ENCODE data around the gene CASK.

Gene CASK

GRCh38 chrX:41890026-41890423 is 33.3 kb downstream of the CASK start:
- TF ChIP-seq CTCF (IDR thresholded peaks at IDR 0.05; ENCODE audit: low read length) = no peak
- Histone ChIP-seq H3F3A (ENCODE audit: insufficient read depth, low read length) (no peaks in the 10 kb centered on the region), H3K4me2 (ENCODE audit: low read length) (no peak overlapping the region), H3K9me2 (ENCODE audit: low read depth, low read length) (no peaks in the 10 kb centered on the region), H2AFZ (ENCODE audit: low read length) (no peak overlapping the region), H3K79me2 (ENCODE audit: insufficient read depth, low read length) (peaks cover 26% of the 10 kb centered on the region), H3K9me3 (ENCODE audit: low read length) (no peaks in the 10 kb centered on the region), H3K4me3 (ENCODE audit: low read depth, low read length, poor library complexity, severe bottlenecking) (no peak overlapping the region), H3K27ac (ENCODE audit: low read depth, low read length, poor library complexity, severe bottlenecking) (no peak overlapping the region), H3K27me3 (ENCODE audit: insufficient read depth, low read length) (no peaks in the 10 kb centered on the region), H3K4me1 (ENCODE audit: insufficient read depth, low read length, severe bottlenecking) (no peaks in the 10 kb centered on the region), H3K36me3 (ENCODE audit: insufficient read depth, low read length) (peaks cover 4% of the 10 kb centered on the region; the same call in 1 of the 2 replicates), H3K9ac (ENCODE audit: low read length) (no peak overlapping the region), H4K20me1 (ENCODE audit: insufficient read depth, low read length) (no peaks in the 10 kb centered on the region)

- Histone ChIP-seq H3K9me3 (ENCODE audit: low read length) (no peaks in the 10 kb centered on the region), H3F3A (ENCODE audit: insufficient read depth, low read length) (no peaks in the 10 kb centered on the region), H3K4me2 (ENCODE audit: low read length) (no peak overlapping the region), H3K36me3 (ENCODE audit: insufficient read depth, low read length) (no peaks in the 10 kb centered on the region; the same call in 1 of the 2 replicates), H3K79me2 (ENCODE audit: insufficient read depth, low read length) (peaks cover 30% of the 10 kb centered on the region), H4K20me1 (ENCODE audit: insufficient read depth, low read length) (no peaks in the 10 kb centered on the region), H3K9ac (ENCODE audit: low read length) (no peak overlapping the region), H3K4me1 (ENCODE audit: insufficient read depth, low read length, severe bottlenecking) (no peaks in the 10 kb centered on the region), H2AFZ (ENCODE audit: low read length) (no peak overlapping the region), H3K27me3 (ENCODE audit: insufficient read depth, low read length) (no peaks in the 10 kb centered on the region), H3K27ac (ENCODE audit: low read depth, low read length, poor library complexity, severe bottlenecking) (no peak overlapping the region), H3K9me2 (ENCODE audit: low read depth, low read length) (no peaks in the 10 kb centered on the region), H3K4me3 (ENCODE audit: low read depth, low read length, poor library complexity, severe bottlenecking) (no peak overlapping the region)
- TF ChIP-seq EZH2 (IDR thresholded peaks at IDR 0.05; ENCODE audit: borderline replicate concordance, low read length) (no peak), CTCF (IDR thresholded peaks at IDR 0.05; ENCODE audit: low read length) (no peak)
These were observed 33.9 kb downstream of the CASK start for GRCh38 chrX:41889317-41890025.

GRCh38 chrX:41887691-41888090 is 35.7 kb downstream of the CASK start:
- no peak overlapping the region for H3K4me3 ChIP-seq (ENCODE audit: low read depth, low read length, poor library complexity, severe bottlenecking)
- no peaks in the 10 kb centered on the region for H3F3A ChIP-seq (ENCODE audit: insufficient read depth, low read length)
- H3K4me1 ChIP-seq (ENCODE audit: insufficient read depth, low read length, severe bottlenecking) = no peaks in the 10 kb centered on the region
- peaks cover 33% of the 10 kb centered on the region for H3K79me2 ChIP-seq (ENCODE audit: insufficient read depth, low read length)
- no peaks in the 10 kb centered on the region; the same call in 1 of the 2 replicates for H3K36me3 ChIP-seq (ENCODE audit: insufficient read depth, low read length)
- no peak overlapping the region for H3K9ac ChIP-seq (ENCODE audit: low read length)
- H3K27me3 ChIP-seq (ENCODE audit: insufficient read depth, low read length) = no peaks in the 10 kb centered on the region
- no peak overlapping the region for H3K27ac ChIP-seq (ENCODE audit: low read depth, low read length, poor library complexity, severe bottlenecking)
- no peak for TF ChIP-seq EZH2 (IDR thresholded peaks at IDR 0.05; ENCODE audit: borderline replicate concordance, low read length)
- no peak for TF ChIP-seq CTCF (IDR thresholded peaks at IDR 0.05; ENCODE audit: low read length)
- no peak overlapping the region for H3K4me2 ChIP-seq (ENCODE audit: low read length)
- H3K9me2 ChIP-seq (ENCODE audit: low read depth, low read length) = no peaks in the 10 kb centered on the region
- no peak overlapping the region for H2AFZ ChIP-seq (ENCODE audit: low read length)
- no peaks in the 10 kb centered on the region for H3K9me3 ChIP-seq (ENCODE audit: low read length)
- no peaks in the 10 kb centered on the region for H4K20me1 ChIP-seq (ENCODE audit: insufficient read depth, low read length)

All from OCI-LY1 (cell line).